ENCODE data around the gene BBS12. TPM values are rescaled to one million over a fixed set of nuclear protein-coding genes. Genes with fewer than 3 reads are reported as not detected.

BBS12 gene
- total RNA-seq, 6 experiments from 2014 or later = 0.25 to 1.1 (median 0.65) TPM

DNA sequence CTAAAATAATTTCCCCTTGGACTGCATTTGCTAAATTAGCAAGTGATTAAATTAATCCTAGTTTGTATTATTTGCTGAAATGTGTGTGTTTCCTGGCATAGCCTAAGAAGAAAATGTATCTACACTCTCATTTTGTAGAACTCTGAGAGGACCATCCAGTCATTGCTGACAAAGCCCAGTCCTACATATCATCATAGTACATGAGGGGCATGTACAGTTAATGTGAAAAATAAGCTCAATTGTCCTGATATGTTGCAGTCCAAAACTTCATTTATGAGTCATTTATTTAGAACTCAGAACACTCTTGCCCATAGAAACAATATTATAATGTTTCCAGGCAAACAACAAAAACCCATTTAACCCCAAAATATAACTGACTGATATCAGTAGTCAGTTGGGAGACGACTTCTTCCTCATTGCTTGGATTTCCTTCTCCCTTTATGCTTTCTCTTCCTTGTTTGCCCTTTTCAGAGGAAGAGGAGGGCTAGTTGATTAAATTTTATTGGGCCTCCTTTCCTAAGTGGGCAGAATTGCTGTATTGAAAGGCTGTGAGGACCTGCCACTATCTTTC is 26.9 kb upstream of the BBS12 start:
- TF ChIP-seq POLR2A (IDR thresholded peaks at IDR 0.05) = no peak
- TF ChIP-seq, protein P1, sequence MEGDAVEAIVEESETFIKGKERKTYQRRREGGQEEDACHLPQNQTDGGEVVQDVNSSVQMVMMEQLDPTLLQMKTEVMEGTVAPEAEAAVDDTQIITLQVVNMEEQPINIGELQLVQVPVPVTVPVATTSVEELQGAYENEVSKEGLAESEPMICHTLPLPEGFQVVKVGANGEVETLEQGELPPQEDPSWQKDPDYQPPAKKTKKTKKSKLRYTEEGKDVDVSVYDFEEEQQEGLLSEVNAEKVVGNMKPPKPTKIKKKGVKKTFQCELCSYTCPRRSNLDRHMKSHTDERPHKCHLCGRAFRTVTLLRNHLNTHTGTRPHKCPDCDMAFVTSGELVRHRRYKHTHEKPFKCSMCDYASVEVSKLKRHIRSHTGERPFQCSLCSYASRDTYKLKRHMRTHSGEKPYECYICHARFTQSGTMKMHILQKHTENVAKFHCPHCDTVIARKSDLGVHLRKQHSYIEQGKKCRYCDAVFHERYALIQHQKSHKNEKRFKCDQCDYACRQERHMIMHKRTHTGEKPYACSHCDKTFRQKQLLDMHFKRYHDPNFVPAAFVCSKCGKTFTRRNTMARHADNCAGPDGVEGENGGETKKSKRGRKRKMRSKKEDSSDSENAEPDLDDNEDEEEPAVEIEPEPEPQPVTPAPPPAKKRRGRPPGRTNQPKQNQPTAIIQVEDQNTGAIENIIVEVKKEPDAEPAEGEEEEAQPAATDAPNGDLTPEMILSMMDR (IDR thresholded peaks at IDR 0.05) = no peak
- no peaks in the 10 kb centered on the region for H3K36me3 ChIP-seq
- 17% methylated on average over 1 of the region's 1 CpG for WGBS (ENCODE audit: insufficient coverage, low coverage, low lambda C conversion rate, missing lambda C conversion rate)
- no peaks in the 10 kb centered on the region for H3K9me3 ChIP-seq
- no peak overlapping the region for H3K4me3 ChIP-seq
- H3K4me1 ChIP-seq = no peaks in the 10 kb centered on the region
- H3K27me3 ChIP-seq = no peaks in the 10 kb centered on the region
- DNase-seq (no peak), ATAC-seq (no peak)
- intact Hi-C loops (cut with DNase I) = no loop called here
- no peak overlapping the region for H3K27ac ChIP-seq

- TF ChIP-seq, protein P1 (IDR thresholded peaks at IDR 0.05) = no peak
- no peak for TF ChIP-seq POLR2A (IDR thresholded peaks at IDR 0.05)
- Histone ChIP-seq H3K36me3 (no peaks in the 10 kb centered on the region), H3K27ac (no peak overlapping the region), H3K4me3 (no peak overlapping the region), H3K4me1 (no peaks in the 10 kb centered on the region), H3K27me3 (no peaks in the 10 kb centered on the region), H3K9me3 (no peaks in the 10 kb centered on the region)
- intact Hi-C loops (cut with DNase I) = no loop called here
- 70% methylated on average over 3 of the region's 3 CpGs for WGBS (ENCODE audit: insufficient coverage, low coverage, low lambda C conversion rate, missing lambda C conversion rate)
- DNase-seq (no peak), ATAC-seq (no peak)
Observed at GRCh38 chr4:122706511-122706910, 26.0 kb upstream of the BBS12 start.

GRCh38 chr4:122707497-122707896 is 25.0 kb upstream of the BBS12 start:
- DNase-seq = no peak
- WGBS (ENCODE audit: insufficient coverage, low coverage, low lambda C conversion rate, missing lambda C conversion rate) = 50% methylated on average over 3 of the region's 4 CpGs
- ATAC-seq = no peak
- no peaks in the 10 kb centered on the region for H3K27me3 ChIP-seq
- H3K4me3 ChIP-seq = no peak overlapping the region
- H3K4me1 ChIP-seq = no peaks in the 10 kb centered on the region
- H3K27ac ChIP-seq = no peak overlapping the region
- H3K9me3 ChIP-seq = no peaks in the 10 kb centered on the region
- TF ChIP-seq, protein P1 (IDR thresholded peaks at IDR 0.05) = no peak
- TF ChIP-seq POLR2A (IDR thresholded peaks at IDR 0.05) = no peak
- H3K36me3 ChIP-seq = no peaks in the 10 kb centered on the region
- intact Hi-C loops (cut with DNase I) = no loop called here

- no peaks in the 10 kb centered on the region for H3K27me3 ChIP-seq
- no peak for ATAC-seq
- no peaks in the 10 kb centered on the region for H3K4me1 ChIP-seq
- TF ChIP-seq POLR2A (IDR thresholded peaks at IDR 0.05) = no peak
- TF ChIP-seq, protein P1 (IDR thresholded peaks at IDR 0.05) = no peak
- intact Hi-C loops (cut with DNase I) = no loop called here
- no peaks in the 10 kb centered on the region for H3K36me3 ChIP-seq
- H3K4me3 ChIP-seq = no peak overlapping the region
- H3K9me3 ChIP-seq = no peaks in the 10 kb centered on the region
- no peak overlapping the region for H3K27ac ChIP-seq
- DNase-seq = no peak
Observed at GRCh38 chr4:122709236-122709635, 23.3 kb upstream of the BBS12 start.
